HG03457 (cell line): Measurements from ENCODE around the gene KCNJ16.
"Not testable (repeated sequence)": the region's sequence is repeated elsewhere in the genome, so short reads cannot be mapped to it uniquely, and the experiment has no call there.

Source experiments
- ATAC-seq: cut with Tn5 transposase; IDR thresholded peaks from one replicate; pipeline ENCODE4 v1.9.1; 2021; ENCODE audit warnings: moderate number of reproducible peaks; ENCODE audit not compliant: unreplicated experiment

Gene KCNJ16

DNA sequence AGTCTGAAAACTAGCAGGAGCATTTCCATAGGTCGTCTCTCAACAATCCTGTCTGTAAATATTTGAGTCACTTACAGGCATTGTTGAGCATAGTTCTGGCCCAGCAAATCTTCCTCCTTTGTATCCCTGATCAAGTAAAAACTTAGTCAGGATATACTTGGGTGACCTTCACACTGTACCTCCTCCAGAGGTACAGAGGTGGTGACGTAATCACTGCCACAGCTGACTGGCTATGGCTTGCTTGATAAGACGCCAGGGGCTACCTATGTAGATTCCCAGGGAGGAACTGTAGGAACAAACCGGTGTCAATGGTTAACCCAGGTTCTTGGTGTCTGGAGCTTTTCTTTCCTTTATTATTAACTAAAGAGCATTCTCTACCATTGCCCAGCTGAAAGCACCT is at the start of gene KCNJ16:
Gene KCNJ16, plus strand, starts transcription at position 270 of the 400 bp plus-strand sequence. CDS start 56,863 bp downstream, outside the sequence.
- no peak for ATAC-seq

DNA sequence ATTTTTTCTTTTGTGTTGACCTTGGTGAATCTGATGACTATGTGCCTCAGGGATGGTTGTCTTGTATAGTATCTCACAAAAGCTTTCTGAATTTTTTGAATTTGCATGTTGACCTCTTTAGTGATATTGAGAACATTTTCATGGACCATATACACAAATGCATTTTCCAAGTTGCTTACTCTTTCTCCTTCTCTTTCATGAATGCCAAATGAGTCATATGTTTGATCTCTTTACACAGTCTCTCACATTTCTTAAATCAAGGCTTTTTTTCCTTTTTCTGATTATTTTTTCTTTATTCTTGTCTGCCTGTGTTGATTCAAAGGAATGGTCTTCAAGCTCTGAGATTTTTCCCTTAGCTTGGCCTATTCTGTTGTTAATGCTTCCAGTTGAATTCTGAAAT is 46.6 kb upstream of the KCNJ16 start:
- ATAC-seq, result no peak

DNA sequence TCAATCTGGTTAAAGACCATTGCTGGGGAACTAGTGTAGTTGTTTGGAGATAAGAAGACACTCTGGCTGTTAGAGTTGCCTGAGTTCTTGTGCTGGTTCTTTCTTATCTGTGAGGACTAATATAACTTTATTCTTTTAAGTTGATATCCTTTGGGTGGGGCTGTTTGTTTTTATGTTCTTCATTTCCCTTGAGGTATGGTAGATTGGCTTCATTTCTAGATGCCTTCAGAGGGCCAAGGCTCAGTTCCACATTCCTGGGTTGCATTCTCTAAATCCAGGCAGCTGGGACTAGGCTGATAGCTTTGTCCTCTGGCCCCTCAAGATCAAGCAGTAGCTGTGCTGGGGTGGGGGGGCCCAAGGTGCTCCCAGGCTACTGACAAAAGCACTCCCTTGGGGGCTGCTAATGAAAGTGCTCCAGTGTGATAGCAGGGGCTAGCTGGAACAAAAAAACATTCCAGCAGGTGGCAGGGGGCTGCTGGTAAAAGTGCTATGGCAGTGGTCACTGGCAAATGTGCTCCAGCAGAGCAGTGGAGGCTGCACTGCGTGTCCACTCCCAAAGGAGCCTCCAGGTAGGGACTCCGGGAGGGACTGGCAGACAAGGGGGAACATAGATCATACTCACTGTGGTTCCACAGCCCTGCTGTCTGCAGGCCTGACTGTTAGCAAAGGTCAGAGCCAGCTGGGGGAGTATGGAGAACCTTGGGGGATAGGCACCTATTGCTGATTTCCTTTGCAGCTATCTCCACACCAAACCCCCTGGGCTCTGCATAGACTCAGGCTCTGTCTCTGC is 45.9 kb upstream of the KCNJ16 start:
- no peak for ATAC-seq

DNA sequence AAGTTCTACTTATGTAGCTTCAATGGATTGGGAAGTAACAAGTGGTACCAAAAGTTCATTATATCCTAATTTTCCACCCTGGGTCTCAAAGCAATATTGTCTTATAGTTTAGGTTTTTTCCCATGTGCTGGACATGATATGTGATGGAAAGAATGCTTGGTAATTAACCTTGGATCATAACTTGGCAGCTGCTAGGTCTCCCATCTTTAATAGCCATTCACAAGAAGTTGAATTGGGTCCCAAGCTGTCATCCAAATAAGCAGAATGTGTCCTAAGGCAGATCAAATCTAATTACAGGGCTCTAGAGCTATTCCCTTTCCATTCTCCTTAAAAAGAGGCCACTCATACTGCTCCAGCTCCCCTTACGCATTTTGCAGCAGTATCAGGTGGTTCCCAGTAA is 44.7 kb upstream of the KCNJ16 start:
- no peak for ATAC-seq

DNA sequence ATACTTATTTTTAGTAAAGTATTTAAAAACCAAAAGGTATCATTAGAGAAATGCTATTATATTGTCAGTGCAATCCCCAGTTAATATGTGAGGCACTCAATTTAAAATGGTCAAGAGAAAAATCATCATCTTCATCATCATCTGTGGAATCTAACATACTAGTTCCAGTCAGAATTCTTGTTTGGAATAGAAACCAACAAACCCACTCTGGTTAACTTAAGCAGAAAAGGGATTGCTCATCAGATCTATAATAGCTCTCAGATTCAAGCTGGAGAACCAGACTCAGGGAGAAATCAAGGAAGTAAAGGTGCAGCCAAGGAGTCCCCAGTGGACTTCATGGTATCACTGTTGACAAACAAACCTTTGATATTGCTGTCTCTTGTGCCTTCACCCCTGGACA is 43.7 kb upstream of the KCNJ16 start:
- no peak for ATAC-seq

DNA sequence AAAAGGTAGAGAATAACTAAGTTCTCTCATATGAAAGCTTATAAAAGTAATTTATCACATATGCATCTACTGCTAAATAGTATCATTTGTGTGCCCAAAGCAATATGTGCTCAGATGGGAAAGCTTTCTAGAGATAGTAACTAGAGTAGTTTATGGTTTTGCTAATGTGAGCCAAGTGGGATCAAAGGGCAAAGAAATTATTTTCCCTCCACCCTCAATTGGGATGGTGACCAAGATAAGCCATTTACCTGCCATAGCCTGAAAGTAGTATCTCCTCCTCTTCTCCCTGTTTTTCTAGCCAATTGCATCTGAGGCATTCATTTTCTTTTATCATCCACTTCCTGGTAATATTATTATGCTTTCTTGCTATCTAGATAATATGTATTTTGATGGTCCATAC is 41.9 kb upstream of the KCNJ16 start:
- no peak for ATAC-seq

DNA sequence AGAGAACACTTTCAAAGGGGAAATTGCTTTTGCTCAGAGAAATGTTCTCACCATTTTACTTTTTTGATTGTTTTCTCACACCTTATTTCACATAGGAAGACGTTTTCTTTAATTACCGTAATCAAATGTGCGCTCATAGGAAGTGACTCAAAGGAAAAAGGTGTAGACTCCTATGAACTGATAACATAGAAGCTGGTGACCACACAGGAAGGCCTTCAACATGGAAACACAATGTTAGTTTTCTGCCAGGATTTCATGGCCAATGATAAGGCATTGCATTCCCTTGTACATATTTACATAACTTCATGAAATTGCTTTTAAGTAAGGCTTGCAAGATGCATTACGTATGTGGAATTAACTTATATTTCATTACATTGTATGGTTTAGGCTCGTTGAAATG is 40.9 kb upstream of the KCNJ16 start:
- ATAC-seq, result no peak

DNA sequence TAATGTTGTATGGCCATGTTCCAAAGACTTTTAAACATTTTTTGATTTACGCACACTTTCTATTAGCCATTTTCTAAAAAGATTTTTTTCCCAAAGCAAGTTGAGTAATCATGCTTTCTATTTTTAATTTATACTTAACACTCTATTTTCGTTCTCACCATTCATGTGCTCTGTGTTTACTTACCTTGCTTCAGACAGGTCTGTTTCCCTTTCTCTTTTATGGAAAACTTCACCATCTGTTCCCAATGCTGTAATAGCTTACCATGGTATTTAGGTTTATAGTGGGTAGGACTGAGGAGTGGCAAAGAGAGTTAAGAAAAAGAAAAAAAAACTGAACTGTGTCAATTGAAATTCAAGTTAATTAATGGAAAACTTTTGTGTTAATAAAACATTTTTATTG is 37.5 kb upstream of the KCNJ16 start:
- ATAC-seq, result no peak

DNA sequence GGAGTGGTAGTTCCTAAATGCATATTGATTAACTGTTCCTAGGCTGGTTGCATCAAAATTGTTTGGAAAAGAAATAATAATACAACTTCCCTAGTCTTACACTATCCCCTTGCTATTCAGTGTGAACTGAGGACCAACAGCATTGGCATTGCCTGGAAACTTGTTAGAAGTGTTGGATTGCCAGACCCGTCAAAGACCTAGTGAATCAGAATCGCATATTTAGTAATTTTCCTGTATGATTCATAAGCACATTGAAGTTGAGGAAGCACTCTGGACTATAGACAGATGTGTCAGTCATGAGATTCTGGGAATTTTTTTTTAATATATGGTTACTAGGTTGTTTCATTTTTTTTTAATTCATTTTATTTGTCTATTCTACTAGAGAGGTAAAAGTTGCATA is 34.7 kb upstream of the KCNJ16 start:
- ATAC-seq, result no peak

DNA sequence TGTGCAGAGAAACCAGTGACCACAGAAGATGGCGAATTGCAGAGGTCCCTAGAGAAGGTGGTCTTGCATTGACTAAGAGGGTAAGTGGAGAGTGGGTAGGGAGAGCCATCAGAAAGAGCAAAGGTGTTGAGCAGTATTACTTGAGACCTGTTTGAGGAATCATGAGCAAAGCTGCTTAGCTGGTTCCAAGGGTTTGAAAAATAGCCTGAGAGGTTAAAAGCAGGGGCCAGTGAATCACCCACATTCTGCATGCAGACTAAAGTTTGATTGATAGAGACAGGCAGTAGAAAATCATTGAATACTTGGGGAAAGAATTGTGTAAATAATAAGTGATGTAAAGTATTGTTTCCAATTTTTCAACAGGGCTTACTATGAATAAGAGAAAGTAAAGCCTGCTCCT is 34.0 kb upstream of the KCNJ16 start:
- ATAC-seq, result no peak

DNA sequence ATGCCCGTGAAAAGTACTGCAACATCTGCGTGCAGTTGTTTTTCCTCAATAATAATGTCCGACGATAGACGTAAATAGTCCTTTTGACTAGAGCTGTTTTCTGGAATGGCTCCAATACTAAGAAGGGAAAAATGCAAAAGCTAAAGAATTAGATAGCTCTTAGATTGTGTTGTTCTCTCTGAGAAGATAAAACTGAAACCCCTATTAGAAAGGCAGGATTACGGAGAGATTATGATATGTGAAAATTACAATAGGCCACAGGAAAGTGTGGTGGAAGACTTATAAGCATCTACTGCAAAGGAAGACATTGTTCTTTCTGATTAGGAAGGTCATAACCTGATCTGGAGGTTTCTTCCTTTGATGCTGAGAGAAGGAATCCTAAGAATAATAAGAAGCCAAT is 33.5 kb upstream of the KCNJ16 start:
- ATAC-seq, result no peak

DNA sequence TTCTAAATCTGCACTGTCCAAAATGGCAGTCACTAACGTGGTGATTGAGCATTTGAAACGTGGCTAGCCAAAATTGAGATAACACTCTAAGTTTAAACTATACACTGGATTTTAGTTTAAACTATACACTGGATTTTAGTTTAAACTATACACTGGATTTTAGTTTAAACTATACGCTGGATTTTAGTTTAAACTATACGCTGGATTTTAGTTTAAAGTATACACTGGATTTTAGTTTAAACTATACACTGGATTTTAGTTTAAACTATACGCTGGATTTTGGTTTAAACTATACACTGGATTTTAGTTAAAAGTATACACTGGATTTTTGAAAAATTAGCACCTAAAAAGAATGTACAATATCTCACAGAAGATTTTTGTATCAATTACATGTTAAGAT is 29.2 kb upstream of the KCNJ16 start:
- ATAC-seq, result not testable (repeated sequence)

DNA sequence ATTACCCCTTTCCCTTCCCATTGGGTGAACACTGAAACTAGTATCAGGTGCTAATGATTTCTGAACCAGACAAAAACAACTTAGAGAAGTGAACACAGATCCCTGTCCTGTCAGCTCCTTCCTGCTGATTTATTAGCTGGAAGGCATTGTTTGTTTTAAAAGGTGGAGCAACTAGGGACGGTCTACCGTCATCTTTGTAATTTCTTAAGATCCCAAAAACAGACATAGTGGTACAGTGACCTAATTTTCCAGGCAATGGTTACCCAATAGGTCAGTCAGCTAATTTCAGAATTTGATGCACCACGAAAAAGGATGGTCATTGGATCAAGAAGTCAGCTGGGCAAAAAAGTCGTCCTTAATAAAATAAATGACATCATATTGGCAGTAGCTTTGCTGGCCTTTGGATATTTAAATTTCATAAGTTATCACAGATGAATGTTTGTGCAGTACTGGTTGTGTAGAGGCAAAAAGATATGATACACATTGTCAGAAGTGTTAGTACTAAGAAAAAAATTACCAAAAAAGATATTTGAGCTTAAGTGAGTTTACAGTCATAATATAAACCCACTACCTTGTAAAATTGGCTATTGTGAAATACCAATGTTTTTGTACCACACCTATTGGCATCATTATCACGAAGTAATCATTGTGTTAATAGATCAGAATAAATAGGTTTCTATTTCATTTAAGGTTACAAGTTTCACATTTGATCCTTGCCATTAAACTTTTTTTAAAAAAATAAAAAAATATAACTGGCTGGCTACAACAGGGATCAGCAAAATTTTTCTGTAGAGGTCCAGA is 27.2 kb upstream of the KCNJ16 start:
- no peak for ATAC-seq

DNA sequence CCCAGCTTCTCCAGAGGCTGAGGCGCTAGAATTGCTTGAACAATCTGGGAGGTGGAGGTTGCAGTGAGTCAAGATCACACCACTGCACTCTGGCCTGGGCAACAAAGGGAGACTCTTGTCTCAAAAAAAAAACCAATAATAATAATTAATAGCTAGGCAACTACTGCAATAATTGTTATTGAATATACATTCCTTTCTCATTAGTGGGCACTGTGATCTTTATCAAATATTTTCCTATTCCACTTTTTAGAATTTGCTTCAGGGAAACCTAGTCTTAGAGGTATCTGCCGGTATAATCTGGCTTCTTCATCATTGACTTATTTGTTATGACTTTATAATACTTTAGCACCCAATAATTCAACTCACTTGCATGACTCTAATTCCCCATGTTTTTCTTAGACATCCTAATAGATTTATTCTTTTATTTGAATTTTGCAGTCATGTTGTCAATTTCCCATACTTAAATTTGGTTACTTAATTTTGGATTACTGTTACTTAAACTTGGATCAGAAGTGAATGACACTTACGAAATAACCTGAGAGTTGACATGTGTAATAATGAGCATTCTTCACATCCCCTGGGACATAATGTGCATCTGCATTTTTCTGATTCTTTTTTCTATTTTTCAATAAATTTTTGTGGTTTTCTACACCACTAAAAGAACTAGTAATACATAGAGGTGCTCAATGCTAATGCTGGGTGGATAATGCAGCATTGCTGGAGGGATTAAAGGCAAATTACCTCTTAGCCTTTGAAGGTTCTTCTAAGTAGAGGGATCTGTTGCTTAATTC is 25.0 kb upstream of the KCNJ16 start:
- no peak for ATAC-seq

DNA sequence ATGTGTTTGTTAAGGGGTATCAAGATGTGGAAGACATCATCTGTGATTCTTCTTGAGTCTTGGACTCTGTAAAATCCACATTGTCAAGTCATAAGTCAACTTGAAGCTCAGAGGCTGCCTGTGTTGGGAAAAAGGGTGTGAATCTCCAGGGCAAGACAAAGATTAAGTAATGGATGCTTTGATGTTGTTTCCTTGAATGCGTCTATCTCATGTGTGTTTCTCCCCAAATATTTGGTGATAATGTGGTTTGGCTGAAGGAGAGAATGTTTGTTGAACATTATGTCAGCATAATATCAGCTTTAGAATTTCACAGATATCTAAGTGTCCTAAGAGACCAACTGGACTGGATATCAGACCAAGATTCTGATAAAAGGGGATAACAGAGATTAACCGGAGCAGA is 24.1 kb upstream of the KCNJ16 start:
- no peak for ATAC-seq

DNA sequence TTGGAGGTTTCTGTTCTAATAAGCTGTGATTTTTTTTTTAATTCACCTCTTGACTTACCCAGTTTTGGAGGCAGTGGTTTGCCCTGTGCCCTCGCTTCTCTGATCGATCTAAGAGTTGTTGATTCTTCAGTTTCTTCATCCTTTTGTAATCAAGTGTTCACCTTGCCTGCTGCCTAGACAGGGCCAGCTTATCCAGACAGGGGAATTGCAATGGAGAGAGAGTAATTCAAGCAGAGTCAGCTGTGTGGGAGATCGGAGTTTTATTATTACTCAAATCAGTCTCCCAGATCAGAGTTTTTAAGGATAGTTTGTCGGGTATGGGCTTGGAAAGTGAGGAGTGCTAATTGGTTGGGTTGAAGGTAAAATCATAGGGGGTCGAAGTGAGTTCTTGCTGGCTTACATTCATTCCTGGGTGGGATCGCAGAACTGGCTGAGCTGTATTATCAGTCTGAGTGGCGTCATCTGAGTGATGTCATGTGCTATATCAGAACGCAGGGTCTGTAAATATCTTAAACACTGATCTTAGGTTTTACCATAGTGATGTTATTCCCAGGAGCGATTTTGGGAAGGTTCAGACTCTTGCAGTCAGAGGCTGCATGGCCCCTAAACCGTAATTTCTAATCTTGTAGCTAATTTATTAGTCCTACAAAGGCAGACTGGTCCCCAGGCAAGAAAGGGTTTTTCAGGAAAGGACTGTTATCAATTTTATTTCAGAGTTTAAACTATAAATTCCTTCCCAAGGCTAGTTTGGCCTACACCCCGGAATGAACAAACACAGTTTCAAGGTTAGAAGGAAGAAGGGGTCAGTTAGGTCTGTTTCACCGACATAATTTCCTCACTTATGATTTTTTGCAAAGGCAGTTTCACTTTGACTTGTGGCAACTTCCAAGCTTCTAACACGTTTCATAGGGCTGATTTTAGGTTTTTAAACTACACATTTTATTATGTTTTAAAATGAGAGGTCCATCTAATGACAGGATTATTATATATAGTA is 21.5 kb upstream of the KCNJ16 start:
- no peak for ATAC-seq

DNA sequence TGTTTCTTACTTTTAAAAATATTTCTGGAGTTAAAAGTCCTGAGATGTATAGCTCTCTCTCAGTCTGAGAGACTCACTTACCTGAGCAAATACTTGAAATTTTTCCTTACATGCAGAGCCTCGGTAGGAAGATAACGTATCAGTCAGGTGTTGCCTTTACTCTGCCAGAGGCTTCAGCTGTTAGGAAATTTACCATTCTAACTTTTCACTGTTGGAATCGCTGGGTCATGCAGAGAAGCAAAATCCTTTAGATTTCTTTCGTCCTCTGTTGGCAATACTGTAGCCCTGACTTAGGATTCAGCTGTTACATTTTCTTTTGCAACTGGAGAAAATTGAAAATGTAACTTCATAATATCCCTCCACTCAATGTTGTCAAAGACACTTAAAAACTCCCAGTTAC is 20.0 kb upstream of the KCNJ16 start:
- ATAC-seq, result no peak

DNA sequence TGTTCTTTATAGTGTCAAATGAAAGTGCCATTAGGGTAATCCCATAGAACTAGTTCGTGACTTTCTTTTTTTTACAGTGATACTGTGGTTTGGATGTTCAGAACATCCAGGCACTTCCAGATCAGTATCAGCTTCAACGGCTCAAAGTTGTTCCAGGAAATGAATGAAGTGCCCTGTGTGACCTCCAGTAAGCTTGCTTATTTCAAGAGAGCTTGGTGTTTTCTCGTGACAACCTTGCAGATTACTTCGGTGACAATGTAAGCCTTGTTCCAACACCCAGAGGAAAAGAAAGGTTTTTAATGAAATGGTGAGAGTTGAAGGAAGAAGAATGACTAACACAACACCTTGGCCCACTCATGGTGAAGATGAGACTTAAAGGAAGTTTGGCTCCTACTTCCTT is 16.0 kb upstream of the KCNJ16 start:
- ATAC-seq, result no peak

DNA sequence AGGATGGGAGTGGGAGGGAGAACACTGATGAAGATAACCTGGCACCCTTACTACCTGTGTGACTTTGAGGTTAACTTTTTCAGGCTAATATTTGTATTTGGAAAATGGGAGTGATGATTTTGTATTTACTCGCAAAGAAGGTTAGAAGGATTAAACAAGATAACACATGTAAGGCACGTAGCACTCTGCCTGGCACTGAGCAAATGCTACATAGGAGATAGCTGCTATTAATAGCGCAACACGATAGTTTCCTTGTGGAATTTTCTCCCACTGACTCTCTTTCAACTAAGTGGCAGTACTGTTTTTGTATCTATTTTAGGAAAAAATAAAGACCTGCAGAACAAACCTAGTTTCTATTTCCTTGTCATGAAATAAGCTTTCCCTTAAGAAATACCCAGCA is 15.4 kb upstream of the KCNJ16 start:
- no peak for ATAC-seq

DNA sequence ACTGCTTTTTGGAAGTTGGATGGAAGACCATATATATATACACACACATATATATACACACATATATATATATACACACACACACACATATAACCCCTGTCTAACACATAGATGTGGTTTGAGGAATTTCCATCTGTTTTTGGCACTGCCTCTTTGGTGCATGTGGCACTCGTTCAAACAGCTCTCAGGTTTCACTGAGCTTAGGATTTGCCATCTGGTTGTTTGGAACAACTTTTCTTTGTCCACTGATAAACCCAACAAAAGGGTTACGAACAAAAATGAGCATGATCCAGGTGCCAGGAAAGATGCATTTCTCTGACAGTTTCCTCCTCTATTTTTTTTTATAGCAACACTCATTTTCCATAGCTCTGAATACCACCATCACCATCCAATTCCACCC is 14.6 kb upstream of the KCNJ16 start:
- no peak for ATAC-seq
